GM23338 (cell line): ENCODE measurements around the gene HARBI1. TPM values are rescaled to one million over a fixed set of nuclear protein-coding genes. Genes with fewer than 3 reads are reported as not detected.

Experiments
- ATAC-seq: fragments of 200-7000 bp; cut with Tn5 transposase; 3 replicates; pipeline ENCODE4 v1.9.1; 2020
- DNase-seq: peaks from one replicate; pipeline ENCODE4 v3.0.0-alpha.2; 2015; ENCODE audit warnings: low spot score
- H2AFZ ChIP-seq: fragments of 200-600 bp; sonication (generic); 2 replicates; pipeline ENCODE4 v1.8.0; 2016; ENCODE audit warnings: antibody characterized with exemption, mild to moderate bottlenecking, moderate library complexity
- H3F3A ChIP-seq: fragments of 200-600 bp; sonication (generic); replicated peaks from 2 replicates; pipeline ENCODE4 v1.8.0; 2017; ENCODE audit warnings: antibody characterized with exemption, mixed run types, low read depth
- H3K27ac ChIP-seq: fragments of 200-600 bp; sonication (generic); 2 replicates; pipeline ENCODE4 v1.6.1; 2016; ENCODE audit warnings: low read depth
- H3K27me3 ChIP-seq: fragments of 200-600 bp; sonication (generic); 2 replicates; pipeline ENCODE4 v1.8.0; 2016; ENCODE audit warnings: mild to moderate bottlenecking, mixed run types, moderate library complexity; ENCODE audit not compliant: insufficient read depth
- H3K36me3 ChIP-seq: fragments of 200-600 bp; sonication (generic); 2 replicates; pipeline ENCODE4 v1.8.0; 2016; ENCODE audit warnings: mild to moderate bottlenecking; ENCODE audit not compliant: insufficient read depth
- H3K4me1 ChIP-seq: fragments of 200-600 bp; sonication (generic); 2 replicates; pipeline ENCODE4 v1.8.0; 2016; ENCODE audit warnings: mild to moderate bottlenecking, moderate library complexity; ENCODE audit not compliant: insufficient read depth
- H3K4me2 ChIP-seq: fragments of 200-600 bp; sonication (generic); 2 replicates; pipeline ENCODE4 v1.7.1; 2017; ENCODE audit warnings: mixed run types
- H3K4me3 ChIP-seq: fragments of 200-600 bp; sonication (generic); 2 replicates; pipeline ENCODE4 v1.6.1; 2016; ENCODE audit warnings: mixed run types
- H3K79me2 ChIP-seq: fragments of 200-600 bp; sonication (generic); replicated peaks from 2 replicates; pipeline ENCODE4 v1.8.0; 2017; ENCODE audit warnings: mild to moderate bottlenecking; ENCODE audit not compliant: insufficient read depth
- H3K9me2 ChIP-seq: fragments of 200-600 bp; sonication (generic); 2 replicates; pipeline ENCODE4 v1.8.0; 2017; ENCODE audit not compliant: insufficient read depth
- H4K20me1 ChIP-seq: fragments of 200-600 bp; sonication (generic); replicated peaks from 2 replicates; pipeline ENCODE4 v1.8.0; 2017; ENCODE audit warnings: mild to moderate bottlenecking; ENCODE audit not compliant: insufficient read depth
- H3K27ac Mint-ChIP-seq: 2 replicates; pipeline ENCODE4 v1.8.0; 2020; ENCODE audit warnings: inconsistent platforms, mild to moderate bottlenecking, moderate library complexity, mixed read lengths
- H3K27me3 Mint-ChIP-seq: 3 replicates; pipeline ENCODE4 v1.8.0; 2022; ENCODE audit warnings: low read depth, mild to moderate bottlenecking, moderate library complexity, mixed read lengths, inconsistent platforms; ENCODE audit not compliant: insufficient read depth, poor library complexity
- H3K36me3 Mint-ChIP-seq: 3 replicates; pipeline ENCODE4 v1.8.0; 2021; ENCODE audit warnings: low read depth, mild to moderate bottlenecking, inconsistent platforms, moderate library complexity, mixed read lengths
- H3K4me1 Mint-ChIP-seq: 3 replicates; pipeline ENCODE4 v1.8.0; 2020; ENCODE audit warnings: mild to moderate bottlenecking, inconsistent platforms, mixed read lengths
- H3K4me3 Mint-ChIP-seq: 3 replicates; pipeline ENCODE4 v1.8.0; 2021; ENCODE audit warnings: moderate library complexity, mild to moderate bottlenecking, inconsistent platforms, mixed read lengths
- H3K9me3 Mint-ChIP-seq: 3 replicates; pipeline ENCODE4 v1.8.0; 2020; ENCODE audit warnings: moderate library complexity, mild to moderate bottlenecking, inconsistent platforms, mixed read lengths
- CREB1 ChIP-seq: fragments of 250-450 bp; sonication (Bioruptor Pico); IDR thresholded peaks from 2 replicates; pipeline ENCODE4 v1.5.0; 2020; ENCODE audit warnings: low read depth, mild to moderate bottlenecking, moderate library complexity
- EZH2phosphoT487 ChIP-seq: fragments of 200-600 bp; sonication (generic); IDR thresholded peaks from one replicate; pipeline ENCODE4 v1.8.1; 2018; ENCODE audit warnings: antibody characterized with exemption; ENCODE audit not compliant: unreplicated experiment
- JUNB ChIP-seq: IDR thresholded peaks from one replicate; pipeline ENCODE4 v1.6.1; 2016; ENCODE audit warnings: antibody characterized with exemption; ENCODE audit not compliant: unreplicated experiment
- NANOG ChIP-seq: IDR thresholded peaks from 2 replicates; pipeline ENCODE4 v1.6.1; 2016; ENCODE audit warnings: antibody characterized with exemption, borderline replicate concordance
- POLR2AphosphoS5 ChIP-seq: IDR thresholded peaks from 2 replicates; pipeline ENCODE4 v1.6.1; 2016; ENCODE audit warnings: antibody characterized with exemption, low read depth
- STAT1 ChIP-seq: IDR thresholded peaks from one replicate; pipeline ENCODE4 v1.6.1; 2016; ENCODE audit warnings: antibody characterized with exemption; ENCODE audit not compliant: unreplicated experiment
- ZNF114 ChIP-seq: fragments of 250-450 bp; sonication (Bioruptor Pico); IDR thresholded peaks from 2 replicates; pipeline ENCODE4 v1.5.0; 2020; ENCODE audit warnings: mild to moderate bottlenecking, moderate library complexity
- ZNF331 ChIP-seq: fragments of 250-450 bp; sonication (Bioruptor Pico); IDR thresholded peaks from 2 replicates; pipeline ENCODE4 v1.5.0; 2020; ENCODE audit warnings: low read depth, mild to moderate bottlenecking, moderate library complexity
- polyA plus RNA-seq: library from polyadenylated mRNA; unstranded; fragments of >200 nt; fragmentation: Nextera tagmentation; extraction: Ambion mirVana; gene quantifications from 2 replicates; pipeline ENCODE4 v1.2.1, GENCODE V29; 2016
- total RNA-seq: library from RNA; depleted of rRNA; stranded (reverse); fragments of >200 nt; shearing (Covaris generic); gene quantifications from 2 replicates; pipeline ENCODE4 v1.2.3, GENCODE V29; 2014
- TF ChIP-seq, protein P1 (sequence below): fragments of 250-450 bp; sonication (Bioruptor Pico); IDR thresholded peaks from 2 replicates; pipeline ENCODE4 v1.5.0; 2020; ENCODE audit warnings: mild to moderate bottlenecking, moderate library complexity
- TF ChIP-seq, protein P2 (sequence below), 2 experiments: fragments of 200-600 bp in 1 of 2; sonication (generic) in 1 of 2; conservative IDR thresholded peaks; 2 replicates each; pipeline versions ENCODE4 v1.5.1 to v1.6.1; 2016 to 2017; ENCODE audit warnings: antibody characterized with exemption in 2 of 2, low read depth in 2 of 2, mild to moderate bottlenecking in 2 of 2, moderate library complexity in 1 of 2
- TF ChIP-seq, protein P3 (sequence below): IDR thresholded peaks from one replicate; pipeline ENCODE4 v1.6.1; 2018; ENCODE audit warnings: antibody characterized with exemption; ENCODE audit not compliant: unreplicated experiment

Gene HARBI1
- total and polyA plus RNA-seq, 2 experiments from 2014 or later: 4.2 to 6.5 TPM

DNA sequence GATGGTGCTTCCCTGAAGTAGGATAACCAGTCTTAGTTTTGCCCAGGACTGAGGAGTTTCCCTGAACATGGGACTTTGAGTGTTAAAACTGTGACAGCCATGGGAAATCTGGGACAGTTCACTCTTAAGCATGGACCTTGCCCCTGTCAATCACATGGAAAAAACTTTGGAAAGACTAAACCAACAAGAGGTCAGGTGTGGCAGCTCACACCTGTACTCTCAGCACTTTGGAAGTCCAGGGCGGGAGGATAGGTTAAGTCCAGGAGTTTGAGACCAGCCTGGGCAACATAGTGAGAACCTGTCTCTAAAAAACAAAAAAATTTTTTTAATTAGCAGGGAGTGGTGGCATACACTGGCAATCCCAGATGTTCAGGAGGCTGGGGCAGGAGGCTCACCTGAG, 19.9 kb downstream of the HARBI1 start:
- no peaks in the 10 kb centered on the region for H3K36me3 Mint-ChIP-seq
- Histone ChIP-seq H2AFZ (no peak overlapping the region), H3K4me2 (no peak overlapping the region), H3K27ac (no peak overlapping the region), H4K20me1 (peaks cover 11% of the 10 kb centered on the region), H3K9me2 (no peaks in the 10 kb centered on the region), H3K36me3 (no peaks in the 10 kb centered on the region), H3K27me3 (no peaks in the 10 kb centered on the region), H3K79me2 (peaks cover 16% of the 10 kb centered on the region), H3K4me3 (no peak overlapping the region), H3K4me1 (peaks cover 10% of the 10 kb centered on the region), H3F3A (peaks cover 12% of the 10 kb centered on the region; the same call in 1 of the 2 replicates)
- H3K27ac Mint-ChIP-seq: no peak overlapping the region
- H3K27me3 Mint-ChIP-seq: peaks cover 9% of the 10 kb centered on the region
- no peak for DNase-seq
- no peaks in the 10 kb centered on the region for H3K9me3 Mint-ChIP-seq
- H3K4me3 Mint-ChIP-seq: no peak overlapping the region
- ATAC-seq: no peak
- peaks cover 14% of the 10 kb centered on the region; the same call in 2 of the 3 replicates for H3K4me1 Mint-ChIP-seq
- TF ChIP-seq ZNF331 (CRISPR knock-in tag) (no peak), STAT1 (no peak), ZNF114 (CRISPR knock-in tag) (no peak), EZH2phosphoT487 (no peak), CREB1 (no peak)

DNA sequence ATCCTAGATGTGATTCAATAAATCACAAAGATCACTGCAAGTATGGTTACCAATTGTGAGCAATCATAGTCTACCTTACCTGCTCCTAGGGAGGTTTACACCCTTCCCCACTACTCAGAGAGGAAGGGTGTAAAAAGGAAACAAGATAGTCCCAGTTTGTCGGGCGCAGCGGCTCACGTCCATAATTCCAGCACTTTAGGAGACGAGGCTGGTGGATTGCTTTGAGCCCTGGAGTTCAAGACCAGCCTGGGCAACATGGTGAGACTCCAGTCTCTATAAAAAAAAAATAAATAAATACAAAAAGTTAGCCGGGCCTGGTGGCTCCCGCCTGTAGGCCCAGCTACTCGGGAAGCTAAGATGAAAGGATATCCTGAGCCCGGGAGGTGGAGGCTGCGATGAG, 22.2 kb downstream of the HARBI1 start:
- H3K4me1 ChIP-seq: peaks cover 12% of the 10 kb centered on the region
- H3K27ac ChIP-seq: peak overlapping the region; percentile 61
- H3F3A ChIP-seq: peaks cover 8% of the 10 kb centered on the region; the same call in 1 of the 2 replicates
- Mint-ChIP-seq H3K27me3 (peaks cover 9% of the 10 kb centered on the region), H3K4me1 (peaks cover 18% of the 10 kb centered on the region; the same call in 2 of the 3 replicates), H3K27ac (no peak overlapping the region), H3K4me3 (peak overlapping the region; percentile 94; the same call in 1 of the 3 replicates), H3K36me3 (no peaks in the 10 kb centered on the region), H3K9me3 (no peaks in the 10 kb centered on the region)
- H3K9me2 ChIP-seq: no peaks in the 10 kb centered on the region
- no peaks in the 10 kb centered on the region for H3K27me3 ChIP-seq
- no peak for DNase-seq
- no peak for ATAC-seq
- peaks cover 28% of the 10 kb centered on the region for H4K20me1 ChIP-seq
- H2AFZ ChIP-seq: peak overlapping the region; percentile 88
- peak overlapping the region; percentile 97; the same call in 1 of the 2 replicates for H3K4me3 ChIP-seq
- peaks cover 40% of the 10 kb centered on the region for H3K79me2 ChIP-seq
- no peaks in the 10 kb centered on the region for H3K36me3 ChIP-seq
- H3K4me2 ChIP-seq: peak overlapping the region; percentile 98
- TF ChIP-seq STAT1: no peak
- TF ChIP-seq JUNB: no peak
- TF ChIP-seq, protein P1, sequence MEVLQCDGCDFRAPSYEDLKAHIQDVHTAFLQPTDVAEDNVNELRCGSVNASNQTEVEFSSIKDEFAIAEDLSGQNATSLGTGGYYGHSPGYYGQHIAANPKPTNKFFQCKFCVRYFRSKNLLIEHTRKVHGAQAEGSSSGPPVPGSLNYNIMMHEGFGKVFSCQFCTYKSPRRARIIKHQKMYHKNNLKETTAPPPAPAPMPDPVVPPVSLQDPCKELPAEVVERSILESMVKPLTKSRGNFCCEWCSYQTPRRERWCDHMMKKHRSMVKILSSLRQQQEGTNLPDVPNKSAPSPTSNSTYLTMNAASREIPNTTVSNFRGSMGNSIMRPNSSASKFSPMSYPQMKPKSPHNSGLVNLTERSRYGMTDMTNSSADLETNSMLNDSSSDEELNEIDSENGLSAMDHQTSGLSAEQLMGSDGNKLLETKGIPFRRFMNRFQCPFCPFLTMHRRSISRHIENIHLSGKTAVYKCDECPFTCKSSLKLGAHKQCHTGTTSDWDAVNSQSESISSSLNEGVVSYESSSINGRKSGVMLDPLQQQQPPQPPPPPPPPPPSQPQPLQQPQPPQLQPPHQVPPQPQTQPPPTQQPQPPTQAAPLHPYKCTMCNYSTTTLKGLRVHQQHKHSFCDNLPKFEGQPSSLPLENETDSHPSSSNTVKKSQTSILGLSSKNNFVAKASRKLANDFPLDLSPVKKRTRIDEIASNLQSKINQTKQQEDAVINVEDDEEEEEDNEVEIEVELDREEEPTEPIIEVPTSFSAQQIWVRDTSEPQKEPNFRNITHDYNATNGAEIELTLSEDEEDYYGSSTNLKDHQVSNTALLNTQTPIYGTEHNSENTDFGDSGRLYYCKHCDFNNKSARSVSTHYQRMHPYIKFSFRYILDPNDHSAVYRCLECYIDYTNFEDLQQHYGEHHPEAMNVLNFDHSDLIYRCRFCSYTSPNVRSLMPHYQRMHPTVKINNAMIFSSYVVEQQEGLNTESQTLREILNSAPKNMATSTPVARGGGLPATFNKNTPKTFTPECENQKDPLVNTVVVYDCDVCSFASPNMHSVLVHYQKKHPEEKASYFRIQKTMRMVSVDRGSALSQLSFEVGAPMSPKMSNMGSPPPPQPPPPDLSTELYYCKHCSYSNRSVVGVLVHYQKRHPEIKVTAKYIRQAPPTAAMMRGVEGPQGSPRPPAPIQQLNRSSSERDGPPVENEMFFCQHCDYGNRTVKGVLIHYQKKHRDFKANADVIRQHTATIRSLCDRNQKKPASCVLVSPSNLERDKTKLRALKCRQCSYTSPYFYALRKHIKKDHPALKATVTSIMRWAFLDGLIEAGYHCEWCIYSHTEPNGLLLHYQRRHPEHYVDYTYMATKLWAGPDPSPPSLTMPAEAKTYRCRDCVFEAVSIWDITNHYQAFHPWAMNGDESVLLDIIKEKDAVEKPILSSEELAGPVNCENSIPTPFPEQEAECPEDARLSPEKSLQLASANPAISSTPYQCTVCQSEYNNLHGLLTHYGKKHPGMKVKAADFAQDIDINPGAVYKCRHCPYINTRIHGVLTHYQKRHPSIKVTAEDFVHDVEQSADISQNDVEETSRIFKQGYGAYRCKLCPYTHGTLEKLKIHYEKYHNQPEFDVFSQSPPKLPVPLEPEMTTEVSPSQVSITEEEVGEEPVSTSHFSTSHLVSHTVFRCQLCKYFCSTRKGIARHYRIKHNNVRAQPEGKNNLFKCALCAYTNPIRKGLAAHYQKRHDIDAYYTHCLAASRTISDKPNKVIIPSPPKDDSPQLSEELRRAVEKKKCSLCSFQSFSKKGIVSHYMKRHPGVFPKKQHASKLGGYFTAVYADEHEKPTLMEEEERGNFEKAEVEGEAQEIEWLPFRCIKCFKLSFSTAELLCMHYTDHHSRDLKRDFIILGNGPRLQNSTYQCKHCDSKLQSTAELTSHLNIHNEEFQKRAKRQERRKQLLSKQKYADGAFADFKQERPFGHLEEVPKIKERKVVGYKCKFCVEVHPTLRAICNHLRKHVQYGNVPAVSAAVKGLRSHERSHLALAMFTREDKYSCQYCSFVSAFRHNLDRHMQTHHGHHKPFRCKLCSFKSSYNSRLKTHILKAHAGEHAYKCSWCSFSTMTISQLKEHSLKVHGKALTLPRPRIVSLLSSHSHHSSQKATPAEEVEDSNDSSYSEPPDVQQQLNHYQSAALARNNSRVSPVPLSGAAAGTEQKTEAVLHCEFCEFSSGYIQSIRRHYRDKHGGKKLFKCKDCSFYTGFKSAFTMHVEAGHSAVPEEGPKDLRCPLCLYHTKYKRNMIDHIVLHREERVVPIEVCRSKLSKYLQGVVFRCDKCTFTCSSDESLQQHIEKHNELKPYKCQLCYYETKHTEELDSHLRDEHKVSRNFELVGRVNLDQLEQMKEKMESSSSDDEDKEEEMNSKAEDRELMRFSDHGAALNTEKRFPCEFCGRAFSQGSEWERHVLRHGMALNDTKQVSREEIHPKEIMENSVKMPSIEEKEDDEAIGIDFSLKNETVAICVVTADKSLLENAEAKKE (CRISPR knock-in tag): no peak
- TF ChIP-seq, protein P2, sequence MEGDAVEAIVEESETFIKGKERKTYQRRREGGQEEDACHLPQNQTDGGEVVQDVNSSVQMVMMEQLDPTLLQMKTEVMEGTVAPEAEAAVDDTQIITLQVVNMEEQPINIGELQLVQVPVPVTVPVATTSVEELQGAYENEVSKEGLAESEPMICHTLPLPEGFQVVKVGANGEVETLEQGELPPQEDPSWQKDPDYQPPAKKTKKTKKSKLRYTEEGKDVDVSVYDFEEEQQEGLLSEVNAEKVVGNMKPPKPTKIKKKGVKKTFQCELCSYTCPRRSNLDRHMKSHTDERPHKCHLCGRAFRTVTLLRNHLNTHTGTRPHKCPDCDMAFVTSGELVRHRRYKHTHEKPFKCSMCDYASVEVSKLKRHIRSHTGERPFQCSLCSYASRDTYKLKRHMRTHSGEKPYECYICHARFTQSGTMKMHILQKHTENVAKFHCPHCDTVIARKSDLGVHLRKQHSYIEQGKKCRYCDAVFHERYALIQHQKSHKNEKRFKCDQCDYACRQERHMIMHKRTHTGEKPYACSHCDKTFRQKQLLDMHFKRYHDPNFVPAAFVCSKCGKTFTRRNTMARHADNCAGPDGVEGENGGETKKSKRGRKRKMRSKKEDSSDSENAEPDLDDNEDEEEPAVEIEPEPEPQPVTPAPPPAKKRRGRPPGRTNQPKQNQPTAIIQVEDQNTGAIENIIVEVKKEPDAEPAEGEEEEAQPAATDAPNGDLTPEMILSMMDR (conservative IDR thresholded peaks at IDR 0.05; ENCODE audit: low read depth in 2 of 2): no peak
- no peak for TF ChIP-seq EZH2phosphoT487
- TF ChIP-seq, protein P3, sequence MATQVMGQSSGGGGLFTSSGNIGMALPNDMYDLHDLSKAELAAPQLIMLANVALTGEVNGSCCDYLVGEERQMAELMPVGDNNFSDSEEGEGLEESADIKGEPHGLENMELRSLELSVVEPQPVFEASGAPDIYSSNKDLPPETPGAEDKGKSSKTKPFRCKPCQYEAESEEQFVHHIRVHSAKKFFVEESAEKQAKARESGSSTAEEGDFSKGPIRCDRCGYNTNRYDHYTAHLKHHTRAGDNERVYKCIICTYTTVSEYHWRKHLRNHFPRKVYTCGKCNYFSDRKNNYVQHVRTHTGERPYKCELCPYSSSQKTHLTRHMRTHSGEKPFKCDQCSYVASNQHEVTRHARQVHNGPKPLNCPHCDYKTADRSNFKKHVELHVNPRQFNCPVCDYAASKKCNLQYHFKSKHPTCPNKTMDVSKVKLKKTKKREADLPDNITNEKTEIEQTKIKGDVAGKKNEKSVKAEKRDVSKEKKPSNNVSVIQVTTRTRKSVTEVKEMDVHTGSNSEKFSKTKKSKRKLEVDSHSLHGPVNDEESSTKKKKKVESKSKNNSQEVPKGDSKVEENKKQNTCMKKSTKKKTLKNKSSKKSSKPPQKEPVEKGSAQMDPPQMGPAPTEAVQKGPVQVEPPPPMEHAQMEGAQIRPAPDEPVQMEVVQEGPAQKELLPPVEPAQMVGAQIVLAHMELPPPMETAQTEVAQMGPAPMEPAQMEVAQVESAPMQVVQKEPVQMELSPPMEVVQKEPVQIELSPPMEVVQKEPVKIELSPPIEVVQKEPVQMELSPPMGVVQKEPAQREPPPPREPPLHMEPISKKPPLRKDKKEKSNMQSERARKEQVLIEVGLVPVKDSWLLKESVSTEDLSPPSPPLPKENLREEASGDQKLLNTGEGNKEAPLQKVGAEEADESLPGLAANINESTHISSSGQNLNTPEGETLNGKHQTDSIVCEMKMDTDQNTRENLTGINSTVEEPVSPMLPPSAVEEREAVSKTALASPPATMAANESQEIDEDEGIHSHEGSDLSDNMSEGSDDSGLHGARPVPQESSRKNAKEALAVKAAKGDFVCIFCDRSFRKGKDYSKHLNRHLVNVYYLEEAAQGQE: no peak
- TF ChIP-seq NANOG: no peak
- TF ChIP-seq CREB1: no peak
- TF ChIP-seq POLR2AphosphoS5: no peak
